ENCODE data around the gene MRPL37.

- TF ChIP-seq EZH2phosphoT487 (IDR thresholded peaks at IDR 0.05; ENCODE audit: borderline replicate concordance, low read depth) (no peak), POLR2AphosphoS5 (IDR thresholded peaks at IDR 0.05; ENCODE audit: low read depth, low read length) (no peak), CTCF (IDR thresholded peaks at IDR 0.05) (no peak), RAD21 (IDR thresholded peaks at IDR 0.05; ENCODE audit: low read length) (no peak), GABPA (IDR thresholded peaks at IDR 0.05; ENCODE audit: low read depth) (no peak), FOXJ3 (CRISPR knock-in tag; IDR thresholded peaks at IDR 0.05) (no peak), REST (IDR thresholded peaks at IDR 0.05; ENCODE audit: low read depth, low read length) (no peak), MAX (IDR thresholded peaks at IDR 0.05; ENCODE audit: low read depth) (no peak), MXI1 (IDR thresholded peaks at IDR 0.05; ENCODE audit: low read depth, low read length) (no peak), EP300 (IDR thresholded peaks at IDR 0.05; ENCODE audit: borderline replicate concordance in 1 of 2, low read depth in 1 of 2, low read length in 1 of 2) (no peak), TCF12 (IDR thresholded peaks at IDR 0.05) (no peak), NRF1 (IDR thresholded peaks at IDR 0.05; ENCODE audit: low read depth, low read length) (no peak), NFIC (IDR thresholded peaks at IDR 0.05; ENCODE audit: borderline replicate concordance) (no peak), TAF1 (IDR thresholded peaks at IDR 0.05; ENCODE audit: borderline replicate concordance, low read depth, low read length) (no peak)
Observed at GRCh38 chr1:54219688-54220003, 19.7 kb downstream of the MRPL37 start.

Measured in SK-N-SH (cell line).